DMS153 (cell line): ENCODE data around the gene PDZRN4.

Experiments used
- DNase-seq: peaks from one replicate; lab custom pipeline; 2025; lab: John Stamatoyannopoulos, UW

PDZRN4 gene

DNA sequence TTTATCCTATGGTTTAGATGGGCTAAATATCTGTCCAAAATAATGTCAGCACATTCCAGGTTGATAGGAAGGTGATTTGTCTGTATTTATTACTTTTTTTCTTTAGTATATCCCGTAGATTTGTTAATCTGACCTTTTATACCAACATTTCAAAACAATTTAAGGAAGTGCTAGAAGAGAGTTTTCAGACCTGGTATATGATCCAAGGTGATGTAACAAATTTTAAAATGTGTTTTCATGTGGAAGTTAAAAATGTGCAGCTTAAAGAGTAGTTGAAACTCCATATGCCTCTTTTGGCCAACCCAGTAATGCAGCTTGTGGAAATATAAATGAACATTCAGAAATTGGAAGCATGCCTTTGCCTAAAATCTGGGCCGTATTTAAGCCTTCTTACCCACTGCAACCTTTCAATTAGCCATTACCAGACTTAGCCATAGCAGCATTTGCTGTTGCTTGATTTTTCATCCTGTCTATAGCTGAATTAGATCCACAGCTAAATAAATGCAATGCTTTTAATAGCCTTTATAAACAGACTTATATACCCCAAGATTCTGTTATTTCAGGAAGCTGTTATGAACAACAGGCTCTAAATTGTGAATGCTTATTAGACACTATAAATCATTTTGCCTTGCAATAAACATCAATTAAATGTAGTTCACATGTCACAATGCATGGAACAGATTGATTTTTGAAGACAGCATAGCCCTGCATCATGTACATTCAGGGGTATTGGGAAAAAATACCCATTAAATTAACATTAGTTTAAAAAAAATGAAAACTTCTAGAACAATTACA lies 271.2 kb downstream of the PDZRN4 start:
- no peak for DNase-seq

DNA sequence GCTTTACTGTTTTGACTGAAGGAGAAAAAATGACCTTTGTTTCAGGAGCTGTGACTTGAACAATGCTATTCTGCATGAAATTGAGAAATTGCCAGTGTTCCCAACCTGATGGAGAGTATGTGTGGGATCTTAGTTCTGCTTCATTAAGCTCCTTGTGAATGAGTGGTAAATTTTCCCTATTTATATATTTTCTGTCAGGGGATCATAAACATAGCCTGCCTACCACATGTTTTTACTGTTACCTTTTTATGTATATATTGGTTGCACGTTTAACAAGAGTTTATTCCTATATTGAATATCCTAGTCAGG lies 271.7 kb downstream of the PDZRN4 start:
- no peak for DNase-seq

- DNase-seq, result no peak
Measured at GRCh38 chr12:41460906-41461305, 272.8 kb downstream of the PDZRN4 start.

DNA sequence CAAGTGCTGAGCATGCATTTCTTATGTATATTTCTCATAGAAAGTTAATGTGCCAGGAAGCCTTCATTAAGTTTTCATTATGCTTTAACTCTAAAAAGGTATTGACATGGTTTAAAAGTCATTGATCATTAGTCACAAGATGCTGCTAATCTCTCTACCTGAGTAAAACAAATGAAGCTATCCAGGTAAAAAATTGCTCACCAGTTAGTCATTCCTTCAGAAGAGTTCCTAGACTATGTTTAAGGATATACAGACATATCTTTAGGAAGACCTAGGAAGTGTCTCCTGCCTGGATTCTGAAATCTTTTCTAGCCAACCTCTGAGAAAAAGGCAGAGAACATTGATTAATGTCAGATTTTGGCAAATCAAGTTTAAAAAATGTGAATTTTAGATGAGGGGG lies 274.2 kb downstream of the PDZRN4 start:
- no peak for DNase-seq

DNA sequence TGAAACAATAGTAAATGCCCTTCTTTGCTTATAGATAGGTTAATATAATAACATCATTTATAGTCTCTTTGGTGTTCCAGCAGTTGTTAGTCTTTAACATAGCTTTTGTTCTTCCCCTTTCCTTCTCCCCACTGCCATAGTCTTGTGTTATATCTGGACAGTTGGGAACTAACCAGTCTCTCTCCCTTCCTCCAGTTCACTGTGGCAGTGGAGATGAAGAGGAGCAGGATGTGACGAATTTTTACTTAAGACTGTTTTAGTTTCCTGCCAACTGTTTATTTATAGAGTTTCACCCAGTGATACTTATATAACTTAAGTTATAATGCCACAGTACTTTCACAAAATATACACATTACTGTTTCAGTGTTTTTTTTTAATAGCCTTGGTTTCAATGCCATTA lies 277.4 kb downstream of the PDZRN4 start:
- no peak for DNase-seq

GRCh38 chr12:41466300-41466699 lies 278.2 kb downstream of the PDZRN4 start:
- DNase-seq, result no peak

DNA sequence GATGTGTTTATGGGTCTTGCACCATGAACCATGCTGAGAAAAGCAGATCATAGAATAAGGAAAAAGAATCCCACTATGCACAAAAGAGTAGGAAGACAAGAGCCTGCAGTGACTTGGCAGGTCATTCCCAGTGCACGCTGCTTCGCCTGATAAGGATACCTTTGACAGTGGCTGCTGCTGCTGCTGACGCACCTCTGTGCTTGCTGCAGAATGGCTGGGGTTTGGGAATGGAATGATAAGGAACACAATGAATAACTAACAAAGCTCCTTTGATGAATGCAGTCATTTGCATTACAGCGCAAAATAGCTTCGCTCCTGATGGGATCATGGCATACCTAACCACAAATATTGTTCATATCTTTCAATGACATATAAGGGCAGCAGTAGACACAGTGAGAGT lies 278.7 kb downstream of the PDZRN4 start:
- DNase-seq, result no peak

GRCh38 chr12:41467591-41468325 lies 279.6 kb downstream of the PDZRN4 start:
- no peak for DNase-seq

- DNase-seq, result no peak
Measured at GRCh38 chr12:41468341-41468740, 280.2 kb downstream of the PDZRN4 start.

GRCh38 chr12:41468756-41469155 lies 280.6 kb downstream of the PDZRN4 start:
- no peak for DNase-seq

DNA sequence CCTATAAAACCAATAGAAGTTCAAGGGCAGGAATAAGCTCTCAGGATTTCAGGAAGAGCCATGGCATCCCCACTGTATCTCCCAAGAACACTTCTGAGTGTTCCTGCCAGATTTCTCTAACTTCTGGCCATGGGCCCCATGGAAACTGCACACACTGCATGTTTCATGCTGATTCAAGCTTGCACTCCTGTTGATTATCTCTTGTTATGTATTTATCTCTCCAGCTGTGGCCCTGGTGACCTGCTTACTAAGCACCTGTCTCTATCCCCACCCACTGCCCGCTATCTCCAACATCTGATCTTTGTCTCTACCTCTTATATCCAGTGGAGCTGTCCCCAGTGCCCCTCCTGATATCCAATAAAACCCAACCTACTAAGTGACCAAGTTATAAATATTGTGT lies 285.3 kb downstream of the PDZRN4 start:
- no peak for DNase-seq

DNA sequence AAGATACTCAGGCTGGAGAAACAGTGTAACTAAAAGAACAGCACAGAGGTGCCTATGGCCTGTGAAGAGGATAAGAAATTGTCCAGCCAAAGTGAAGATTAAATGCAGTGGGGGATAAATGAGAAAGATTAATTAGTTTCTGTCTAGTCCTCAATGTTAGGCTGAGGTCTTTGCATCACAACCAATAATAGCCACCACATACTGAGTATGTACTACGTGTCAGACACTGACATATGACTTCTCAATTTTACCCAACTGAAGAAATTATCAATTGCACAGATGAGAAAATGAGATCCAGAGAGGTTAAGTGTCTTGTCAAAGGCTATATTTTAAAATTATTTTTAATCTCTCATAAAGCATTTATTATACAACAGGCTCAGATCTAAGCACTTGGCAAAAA lies 285.9 kb downstream of the PDZRN4 start:
- no peak for DNase-seq

DNA sequence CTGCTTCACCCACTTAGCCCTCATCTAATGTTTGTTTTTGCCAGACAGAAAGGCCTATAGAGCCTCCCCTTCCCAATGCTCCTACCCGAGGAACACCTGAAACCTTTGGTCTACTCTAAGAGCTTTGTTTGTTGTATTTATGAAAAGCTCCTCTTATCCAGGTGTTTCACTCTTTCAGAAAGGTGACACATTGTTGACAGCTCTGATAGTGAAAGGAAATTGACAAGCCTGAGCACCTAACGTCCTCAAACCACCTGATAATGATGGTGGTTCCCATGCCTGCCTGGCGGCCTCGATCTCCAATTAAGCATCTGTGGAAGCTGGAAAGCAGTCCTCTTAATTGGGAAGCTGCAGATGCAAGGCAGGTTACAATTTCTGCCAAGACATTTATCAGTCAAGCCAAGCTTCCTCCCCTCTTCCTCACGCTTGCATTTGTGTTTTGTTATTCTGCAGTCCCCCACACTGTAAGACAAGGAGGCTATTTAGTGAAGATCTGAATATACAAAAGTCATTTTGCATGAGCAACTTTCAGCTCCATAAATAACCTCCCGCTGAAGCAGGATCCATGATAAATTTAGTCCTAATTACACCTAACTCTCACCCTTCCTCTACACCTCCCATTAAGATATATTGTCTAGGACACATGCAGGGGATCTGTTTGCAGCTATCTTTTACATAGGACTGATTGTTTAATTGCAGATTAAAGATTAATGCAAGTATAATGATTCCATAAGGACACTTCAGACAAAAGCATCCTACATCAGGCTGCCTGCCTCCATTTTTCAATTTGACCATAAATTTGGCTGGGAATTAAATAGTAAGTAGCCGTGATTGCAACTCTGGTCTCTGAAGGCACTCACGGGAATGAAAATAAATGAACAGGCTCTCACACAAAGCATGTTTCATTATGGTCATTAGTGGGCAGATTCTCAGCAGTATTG lies 288.6 kb downstream of the PDZRN4 start:
- peak; percentile 96 for DNase-seq

- DNase-seq, result no peak
Measured at GRCh38 chr12:41479426-41479825, 291.3 kb downstream of the PDZRN4 start.

GRCh38 chr12:41485203-41485602 lies 297.1 kb downstream of the PDZRN4 start:
- DNase-seq, result no peak

DNA sequence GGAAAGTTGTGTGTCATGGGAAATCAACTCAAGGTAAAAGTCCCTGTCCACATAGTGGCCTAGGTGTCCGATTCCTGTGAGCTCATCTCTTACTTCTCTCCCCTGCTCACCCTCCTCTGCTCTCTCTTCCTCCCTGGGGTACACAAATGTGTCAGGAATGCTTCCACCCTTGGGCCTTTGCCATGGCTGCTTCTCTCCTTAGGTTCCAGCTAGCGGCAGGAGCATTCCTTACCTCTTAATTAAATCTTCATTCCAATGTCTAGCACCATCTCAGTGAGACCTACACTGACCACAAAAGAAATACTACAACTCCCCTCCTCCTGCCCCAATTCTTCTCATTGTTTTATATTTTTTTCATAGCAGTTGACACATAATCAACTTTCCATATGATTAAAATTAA lies 298.6 kb downstream of the PDZRN4 start:
- DNase-seq, result no peak

- no peak for DNase-seq
Measured at GRCh38 chr12:41496009-41496408, 307.9 kb downstream of the PDZRN4 start.

GRCh38 chr12:41497409-41497808 lies 309.3 kb downstream of the PDZRN4 start:
- no peak for DNase-seq

- DNase-seq, result no peak
Measured at GRCh38 chr12:41504976-41505375, 316.9 kb downstream of the PDZRN4 start.

- no peak for DNase-seq
Measured at GRCh38 chr12:41507286-41507685, 319.2 kb downstream of the PDZRN4 start.

DNA sequence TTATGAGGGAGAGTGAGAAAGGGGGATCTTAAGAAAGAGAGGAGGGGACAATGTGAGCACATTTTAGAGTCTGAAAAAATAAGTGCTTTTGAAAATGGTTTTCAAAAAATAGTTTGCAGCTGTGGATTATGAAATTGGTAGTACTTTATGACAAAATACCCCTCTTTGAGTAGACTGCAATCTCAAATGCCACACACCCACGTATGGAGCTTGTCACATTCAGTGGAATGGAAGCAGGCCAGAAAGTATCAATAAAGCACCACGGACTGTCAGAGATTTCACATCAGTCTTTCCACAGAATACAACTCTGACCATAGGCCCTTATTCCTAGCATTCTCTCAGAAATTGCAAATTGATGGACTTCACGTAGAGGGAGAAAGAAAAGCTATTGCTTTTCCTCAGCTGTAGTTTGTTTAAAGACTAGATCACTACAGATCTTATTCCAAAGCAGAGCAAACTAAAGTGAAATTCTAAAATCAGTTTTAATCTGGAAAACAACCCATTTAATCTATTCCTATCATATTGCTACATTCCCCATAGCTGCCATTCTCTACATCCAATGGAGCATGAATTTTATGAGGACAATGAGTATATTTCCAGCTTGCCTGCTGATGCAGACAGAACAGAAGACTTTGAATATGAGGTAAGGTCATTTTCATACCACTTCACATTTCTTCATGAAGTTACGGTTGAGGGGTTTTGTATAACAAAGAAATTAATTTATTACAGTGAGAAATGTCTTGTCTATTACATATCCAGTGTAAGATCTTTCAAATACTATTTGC lies 321.3 kb downstream of the PDZRN4 start:
- no peak for DNase-seq

GRCh38 chr12:41510470-41510869 lies 322.4 kb downstream of the PDZRN4 start:
- DNase-seq, result peak; percentile 93
